GM19324 (cell line): ENCODE measurements around the gene COPE.

ENCODE experiments used
- ATAC-seq: cut with Tn5 transposase; IDR thresholded peaks from one replicate; pipeline ENCODE4 v1.9.1; 2021; ENCODE audit warnings: mild to moderate bottlenecking, moderate library complexity; ENCODE audit not compliant: unreplicated experiment, low FRiP score

COPE gene

DNA sequence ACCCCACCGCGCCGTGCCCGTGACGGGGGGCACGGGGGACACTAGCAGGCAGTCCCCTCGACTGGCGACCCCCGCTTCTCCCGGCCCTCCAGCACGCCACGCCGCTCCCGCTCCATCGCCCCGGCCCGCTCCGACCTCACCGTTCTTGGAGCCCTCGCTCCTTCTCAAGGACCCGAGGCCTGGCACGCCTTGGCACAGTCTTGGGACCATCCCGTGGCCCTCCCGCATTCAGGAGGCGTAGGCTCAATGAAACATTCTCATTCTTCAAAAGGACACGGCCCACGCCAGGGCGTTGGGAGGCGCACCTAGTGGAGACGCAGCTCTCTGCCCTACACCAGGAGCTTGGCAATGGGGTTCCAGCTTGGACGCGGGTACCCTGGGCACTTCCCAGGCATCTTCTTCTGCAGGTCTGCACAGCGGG is 22.8 kb downstream of the COPE start:
- no peak for ATAC-seq

DNA sequence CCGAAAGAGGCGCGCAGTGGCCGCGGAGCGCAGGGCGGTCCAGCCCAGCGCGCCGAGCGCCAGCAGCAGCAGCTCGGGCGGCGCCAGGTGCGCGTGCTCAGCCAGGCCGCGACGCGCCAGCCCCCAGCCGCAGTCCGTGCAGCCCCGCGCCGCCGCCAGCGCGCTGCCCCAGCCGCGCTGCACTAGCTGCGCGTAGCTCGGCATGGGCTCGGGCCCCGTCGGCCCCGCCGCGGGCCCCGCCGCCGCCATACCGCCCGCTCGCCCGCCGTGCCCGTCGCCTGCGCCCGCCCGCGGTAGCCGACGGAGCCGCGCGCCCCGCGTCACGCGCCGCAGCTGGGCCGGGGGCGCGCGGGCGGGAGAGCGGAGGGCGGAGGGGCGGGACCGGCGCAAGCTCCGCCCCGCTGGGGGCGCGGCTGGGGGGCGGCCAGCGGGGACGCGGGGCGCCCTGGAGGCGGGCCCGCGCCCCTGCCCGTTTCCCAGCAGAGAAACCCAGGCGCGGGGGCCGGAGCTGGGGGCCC is 23.3 kb downstream of the COPE start, which contains the start of gene CERS1:
CERS1 (minus strand) TSS at position 335 of the 518 bp plus-strand sequence; CDS start at position 249, 86 bp downstream.
- no peak for ATAC-seq

DNA sequence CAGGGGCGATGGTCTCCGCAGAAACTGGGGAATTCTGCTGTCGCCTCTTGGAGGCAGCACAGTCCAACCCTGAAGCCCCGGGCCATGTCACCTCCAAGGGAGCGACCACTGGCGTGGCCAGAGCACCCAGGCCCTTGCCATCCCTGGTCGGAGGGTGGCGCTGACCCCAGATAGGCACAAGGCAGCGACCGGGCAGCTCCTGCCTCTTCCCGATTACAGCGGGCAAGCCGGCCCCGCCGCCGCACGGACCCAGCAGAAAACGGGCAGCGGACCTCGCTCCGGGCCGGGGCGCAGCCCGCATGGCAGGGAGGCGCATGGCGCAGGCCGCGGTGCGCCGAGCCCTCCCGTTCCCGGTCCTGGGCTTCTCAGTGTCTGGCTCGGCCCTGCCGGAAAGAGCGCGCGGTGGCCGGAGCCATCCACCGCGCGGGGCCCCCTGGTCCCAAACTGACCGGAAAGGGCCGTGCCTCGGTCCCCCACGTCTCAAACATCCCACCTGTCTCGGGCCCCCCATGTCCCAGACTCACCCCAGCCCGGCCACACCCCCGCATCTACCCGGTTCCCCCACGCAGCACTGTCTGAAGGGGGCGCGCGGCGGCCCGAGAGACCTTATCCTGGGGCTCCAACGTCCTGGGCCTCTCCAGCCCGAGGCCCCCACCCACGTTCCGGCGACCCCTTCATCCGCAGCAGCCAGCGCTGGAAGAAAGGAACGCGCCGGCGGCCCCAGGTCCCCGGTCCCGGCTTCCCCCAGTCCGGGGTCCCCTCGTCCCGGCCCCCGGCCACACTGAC is 24.0 kb downstream of the COPE start:
- ATAC-seq, result no peak

DNA sequence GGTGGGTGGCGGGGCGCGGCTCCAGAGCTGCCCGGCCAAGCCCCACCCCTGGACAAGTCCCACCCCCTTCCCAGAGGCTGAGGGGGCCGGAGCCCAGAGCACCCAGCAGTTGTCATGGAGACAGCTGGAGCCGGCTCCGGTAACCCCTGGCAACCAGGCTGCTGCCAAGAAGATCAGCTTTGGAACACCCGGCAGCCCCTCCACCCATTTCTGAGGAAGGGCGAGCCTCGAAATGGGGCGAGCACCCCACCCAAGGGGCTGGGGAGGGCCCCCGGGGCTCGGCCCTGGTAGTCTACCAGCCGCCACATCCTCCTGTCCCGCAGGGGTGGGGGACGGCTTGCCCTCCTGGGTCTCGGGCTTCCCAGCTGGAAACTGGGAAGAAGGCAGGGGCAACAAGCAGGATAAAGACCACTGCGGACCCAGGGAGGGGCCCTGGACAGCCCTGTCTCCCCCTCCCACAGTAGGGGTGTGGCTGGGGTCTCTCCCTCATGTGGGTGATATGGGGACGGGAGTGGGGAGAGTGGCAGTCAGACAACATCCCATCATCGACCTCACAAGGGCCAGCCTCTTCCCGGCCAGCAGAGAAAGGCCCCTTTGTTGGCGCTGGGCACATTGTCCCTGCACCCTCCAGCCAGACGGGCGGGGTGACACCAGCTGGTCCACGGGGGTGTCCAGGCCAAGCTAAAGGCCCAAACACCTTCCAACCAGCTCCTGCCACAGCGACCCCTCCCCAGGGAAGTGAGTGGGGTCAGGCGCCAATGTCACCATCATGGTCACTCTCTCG is 24.7 kb downstream of the COPE start:
- ATAC-seq, result no peak

DNA sequence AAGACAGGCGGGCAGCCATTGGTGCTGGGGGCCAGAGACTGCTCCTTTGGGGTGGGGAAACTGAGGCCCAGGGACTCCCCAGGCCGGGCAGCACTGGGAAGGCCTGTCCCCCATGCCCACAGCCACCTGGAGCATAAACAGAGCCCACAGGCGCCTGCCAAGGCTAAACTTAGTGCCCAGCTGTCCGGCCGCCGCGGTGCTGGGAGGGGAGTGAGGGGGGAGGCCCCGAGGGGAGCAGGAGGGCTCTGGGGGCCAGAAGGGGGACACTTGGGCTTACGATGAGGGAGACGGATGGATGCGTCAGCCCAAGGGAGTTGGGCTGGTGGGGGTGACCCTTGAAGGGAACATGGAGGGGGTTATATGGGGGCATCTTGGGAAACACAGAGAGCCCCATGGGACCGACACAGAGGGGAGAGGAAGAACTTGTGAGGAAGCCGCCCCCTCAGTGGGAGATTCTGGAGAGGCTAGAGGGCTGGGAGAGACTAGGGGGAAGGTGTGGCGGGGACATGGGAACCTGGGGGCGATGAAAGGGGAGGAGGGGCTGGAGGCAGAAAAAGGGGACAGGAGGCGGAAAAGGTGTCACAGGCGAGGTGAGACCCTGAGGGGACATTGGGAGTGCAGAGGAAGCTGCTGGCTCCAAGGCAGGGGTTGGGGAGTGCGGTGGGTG is 25.5 kb downstream of the COPE start:
- ATAC-seq, result no peak

DNA sequence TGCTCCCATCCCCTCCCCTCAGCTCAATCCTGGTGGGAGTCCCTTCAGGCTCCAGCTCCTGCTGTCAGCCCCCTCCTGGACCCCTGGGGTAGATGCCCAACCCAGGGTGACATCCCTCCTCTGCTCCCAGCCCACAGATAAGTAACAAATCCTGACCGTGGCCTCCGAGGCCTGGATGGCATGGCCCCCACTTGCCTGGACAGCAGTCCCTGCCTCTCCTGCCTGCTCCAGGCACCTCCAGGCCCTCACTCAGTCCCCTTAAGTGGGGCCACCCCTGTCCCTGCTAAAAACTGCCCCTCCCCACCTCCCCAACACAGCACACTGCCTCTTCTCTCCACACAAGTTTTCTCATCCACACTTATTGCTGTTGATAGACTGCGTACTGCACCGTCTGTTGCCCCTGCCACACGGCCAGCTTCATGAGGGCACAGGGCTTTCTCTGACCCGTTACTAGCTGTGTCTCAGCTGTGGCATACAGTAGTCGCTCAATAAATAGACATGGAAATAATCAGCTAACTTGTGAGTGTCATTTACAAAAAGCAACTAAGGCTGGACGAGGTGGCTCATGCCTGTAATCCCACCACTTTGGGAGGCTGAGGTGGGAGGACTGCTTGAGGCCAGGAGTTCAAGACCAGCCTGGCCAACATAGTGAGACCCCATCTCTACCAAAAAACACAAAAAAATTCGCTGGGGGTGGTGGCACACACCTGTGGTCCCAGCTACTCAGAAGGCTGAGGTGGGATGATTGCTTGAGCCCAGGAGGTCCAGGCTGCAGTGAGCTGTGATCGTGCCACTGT is 29.0 kb downstream of the COPE start:
- ATAC-seq, result no peak

DNA sequence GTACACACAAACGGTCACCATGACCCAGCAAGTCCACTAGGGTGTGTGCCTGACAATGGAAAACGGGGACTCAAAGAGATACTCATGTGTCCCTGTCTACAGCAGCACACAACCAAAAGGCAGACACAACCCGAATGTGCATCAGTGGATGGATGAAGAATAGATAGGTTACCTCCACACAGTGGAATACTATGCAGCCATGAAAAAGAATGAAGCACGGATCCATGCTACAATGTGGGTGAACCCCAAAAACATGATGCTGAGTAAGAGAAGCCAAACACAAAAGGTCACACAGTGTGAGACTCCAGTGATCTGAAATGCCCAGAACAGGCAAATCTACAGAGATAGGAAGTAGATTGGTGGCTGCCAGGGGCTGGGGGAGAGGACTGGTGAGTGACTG is 32.2 kb downstream of the COPE start:
- no peak for ATAC-seq

DNA sequence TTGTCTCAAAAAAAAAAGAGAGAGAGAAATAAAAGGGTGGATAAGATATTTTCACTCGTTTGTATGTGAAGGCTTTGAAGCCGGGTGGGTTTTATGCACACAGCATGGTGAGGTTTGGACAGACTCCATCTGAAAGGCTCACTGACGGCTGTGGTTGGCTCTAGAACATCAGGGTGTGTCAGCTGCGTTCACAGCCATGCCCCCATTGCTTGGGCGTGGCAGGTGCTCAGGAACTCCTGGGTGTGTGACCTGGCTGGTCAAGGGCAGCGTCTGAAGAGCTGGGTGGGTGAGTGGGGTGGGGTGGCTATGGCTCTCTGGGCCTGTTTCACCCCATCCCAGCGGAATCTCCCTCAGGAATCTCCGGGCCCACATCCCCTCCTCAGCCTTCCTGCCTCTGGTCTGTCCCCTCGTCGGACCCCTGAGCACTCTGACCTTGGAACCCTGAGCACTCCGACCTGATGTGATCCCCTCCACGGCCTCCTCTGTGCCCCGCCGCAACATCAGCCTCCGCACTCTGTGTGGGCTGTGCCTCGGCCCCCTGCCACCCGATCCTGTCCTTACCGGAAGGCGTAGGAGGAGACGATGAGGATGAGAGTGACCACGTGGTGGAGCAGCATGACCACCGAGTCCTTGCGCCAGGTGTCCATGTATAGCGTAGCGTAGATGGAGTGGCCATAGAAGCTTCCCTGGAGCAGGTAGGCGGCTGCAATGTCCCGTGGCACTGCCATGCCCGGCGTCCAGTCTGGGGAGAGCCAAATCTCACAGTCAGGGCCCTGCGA is 35.5 kb downstream of the COPE start:
- no peak for ATAC-seq

DNA sequence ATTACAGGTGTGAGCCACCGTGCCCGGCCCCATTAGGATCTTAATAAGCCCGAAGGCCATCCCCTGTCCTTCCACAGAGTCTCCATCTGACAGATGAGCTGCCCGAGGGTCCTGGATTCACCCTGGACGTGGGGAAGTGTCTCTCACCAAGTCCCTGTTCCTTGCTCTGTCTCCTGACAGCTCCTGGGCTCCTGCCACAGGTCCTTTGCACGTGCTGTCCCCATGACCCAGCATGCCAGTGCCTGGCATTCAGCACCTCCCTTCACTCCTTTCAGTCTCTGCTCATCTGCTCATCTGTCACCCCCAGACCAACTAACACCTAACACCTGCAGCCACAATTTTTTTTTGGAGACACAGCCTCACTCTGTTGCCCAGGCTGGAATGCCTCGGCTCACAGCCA is 37.7 kb downstream of the COPE start:
- ATAC-seq, result no peak

DNA sequence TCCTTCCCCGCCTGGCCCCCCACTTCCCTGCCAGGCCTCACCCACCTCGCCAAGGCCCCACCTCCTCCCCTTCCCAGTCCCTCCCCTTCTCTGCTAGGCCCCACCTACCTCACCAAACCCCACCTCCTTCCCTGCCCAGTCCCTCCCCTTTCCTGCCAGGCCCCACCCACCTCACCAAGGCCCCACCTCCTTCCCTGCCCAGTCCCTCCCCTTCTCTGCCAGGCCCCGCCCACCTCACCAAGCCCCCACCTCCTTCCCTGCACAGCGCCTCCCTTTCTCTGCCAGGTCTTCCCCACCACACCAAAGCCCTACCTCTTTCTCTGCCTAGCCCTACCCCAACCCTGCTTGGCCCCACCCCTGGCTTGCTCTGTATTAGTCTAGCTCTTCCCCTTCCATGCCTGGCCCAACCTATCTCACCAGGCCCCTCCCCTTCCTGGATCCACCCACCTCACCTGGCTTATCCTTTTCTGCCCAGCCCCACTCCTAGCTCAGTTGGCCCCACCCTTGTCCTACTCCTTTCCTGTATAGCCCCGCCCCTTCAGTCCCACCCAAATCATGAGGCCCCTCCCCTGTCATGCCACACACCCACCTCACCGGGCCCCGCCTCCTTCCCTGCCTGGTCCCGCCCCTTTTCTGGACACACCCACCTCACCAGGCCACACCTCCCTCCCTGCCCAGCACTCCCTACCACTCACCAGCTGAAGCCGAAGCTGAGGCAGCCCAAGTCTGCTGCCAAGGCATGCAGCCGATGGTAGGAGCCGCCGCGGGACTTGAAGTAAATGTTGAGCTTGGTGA is 39.4 kb downstream of the COPE start:
- ATAC-seq, result no peak

DNA sequence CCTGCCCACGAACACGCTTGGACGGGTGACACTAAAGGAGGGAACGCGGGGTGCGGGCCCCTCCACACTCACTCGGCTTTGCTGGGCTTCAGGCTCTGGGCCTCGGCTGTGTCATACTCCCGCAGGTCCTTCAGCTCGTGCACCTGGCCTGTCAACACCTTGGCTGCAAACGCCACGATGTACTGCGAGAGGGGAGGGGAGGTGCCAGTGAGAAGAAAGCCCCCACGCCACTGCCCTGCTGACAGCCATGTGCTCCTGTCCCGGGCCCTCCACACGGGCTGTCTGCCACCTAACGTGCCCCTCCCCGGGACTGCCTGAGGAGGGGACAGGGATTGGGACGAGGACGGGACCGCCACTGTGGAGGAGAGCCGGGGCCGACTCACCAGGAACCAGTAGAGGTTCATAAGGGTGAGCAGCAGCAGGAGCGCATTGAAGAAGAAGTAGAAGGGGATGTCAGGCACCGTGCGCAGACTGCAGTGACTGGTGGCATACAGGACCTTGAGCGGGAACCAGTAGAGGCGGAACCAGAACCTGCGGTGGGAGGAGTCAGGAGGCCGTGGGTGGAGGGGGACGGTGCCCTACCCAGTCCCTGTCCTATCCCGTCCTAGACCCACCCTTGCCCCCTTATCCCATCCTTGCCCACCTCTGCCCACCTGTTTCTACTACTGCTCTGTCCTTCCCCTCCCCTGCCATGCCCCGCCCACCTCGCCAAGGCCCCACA is 40.2 kb downstream of the COPE start:
- no peak for ATAC-seq

DNA sequence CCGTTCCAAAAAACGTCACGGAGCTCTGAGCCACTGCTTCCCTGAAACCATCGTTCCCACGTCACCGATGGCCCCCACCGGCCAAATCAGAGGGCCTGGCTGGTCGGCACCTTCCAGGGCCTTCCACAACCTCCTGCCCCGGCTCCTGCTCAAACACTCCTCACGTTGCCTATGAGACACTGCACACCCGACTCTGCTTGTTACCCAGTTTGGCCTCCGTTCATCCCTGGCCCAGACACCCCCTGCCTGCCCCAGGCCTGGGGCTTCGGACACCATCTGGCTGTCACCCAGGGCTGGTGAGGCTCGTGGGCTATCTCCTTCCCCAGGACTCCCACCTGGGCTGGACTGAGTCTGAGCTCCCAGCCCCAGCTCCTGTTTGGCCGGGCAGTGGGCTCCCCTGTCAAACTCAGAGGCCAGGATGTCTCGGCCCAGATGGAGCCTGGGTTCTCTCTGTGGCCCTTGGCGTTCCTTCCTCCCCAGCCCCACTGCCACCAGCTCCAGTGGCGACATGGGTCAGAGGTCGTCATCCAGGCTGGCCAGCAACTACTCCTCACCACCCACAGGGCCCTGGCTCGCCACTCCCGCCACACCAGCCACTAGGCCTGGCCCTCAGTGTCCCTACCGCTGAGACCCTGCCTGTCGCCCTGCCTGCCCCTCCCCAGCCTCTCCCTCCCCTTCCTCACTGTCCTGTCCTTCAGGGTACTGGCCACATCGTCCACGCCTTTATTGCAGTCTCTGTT is 41.0 kb downstream of the COPE start:
- ATAC-seq, result no peak

DNA sequence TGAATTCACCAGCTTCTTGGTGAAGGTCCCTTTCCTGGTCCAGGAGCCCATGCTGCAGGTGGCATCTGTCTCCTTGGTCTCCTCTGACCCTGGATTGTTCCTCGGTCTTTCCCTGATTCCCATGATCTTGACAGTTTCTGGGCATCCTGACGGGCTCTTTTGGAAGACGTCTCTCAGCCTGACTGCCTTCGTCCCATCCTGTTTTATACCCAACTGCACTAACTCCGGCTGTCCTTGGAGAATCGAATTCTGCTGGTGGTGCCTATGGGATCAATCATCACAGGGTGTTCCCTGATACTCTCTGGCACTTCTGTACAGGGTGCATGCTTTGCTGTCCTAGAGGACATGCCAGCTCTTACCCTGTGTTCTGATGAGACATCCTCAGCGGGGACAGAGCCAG is 42.3 kb downstream of the COPE start:
- no peak for ATAC-seq

DNA sequence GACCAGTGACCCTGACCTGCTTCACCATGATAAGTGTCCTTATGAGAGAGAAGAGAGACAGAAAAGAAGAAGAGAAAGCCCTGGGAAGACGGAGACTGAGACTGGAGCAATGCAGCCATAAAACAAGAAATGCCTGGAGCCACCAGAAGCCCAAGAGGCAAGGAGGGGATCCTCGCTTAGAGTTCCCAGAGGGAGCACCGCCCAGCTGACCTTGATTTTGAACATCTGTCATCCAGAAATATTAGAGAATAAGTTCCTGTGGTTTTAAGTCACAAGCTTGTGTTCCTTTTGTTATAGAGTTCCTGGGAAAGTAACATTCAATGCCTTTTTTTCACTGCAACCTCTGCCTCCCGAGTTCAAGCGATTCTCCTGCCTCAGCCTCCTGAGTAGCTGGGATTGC is 43.5 kb downstream of the COPE start:
- no peak for ATAC-seq

DNA sequence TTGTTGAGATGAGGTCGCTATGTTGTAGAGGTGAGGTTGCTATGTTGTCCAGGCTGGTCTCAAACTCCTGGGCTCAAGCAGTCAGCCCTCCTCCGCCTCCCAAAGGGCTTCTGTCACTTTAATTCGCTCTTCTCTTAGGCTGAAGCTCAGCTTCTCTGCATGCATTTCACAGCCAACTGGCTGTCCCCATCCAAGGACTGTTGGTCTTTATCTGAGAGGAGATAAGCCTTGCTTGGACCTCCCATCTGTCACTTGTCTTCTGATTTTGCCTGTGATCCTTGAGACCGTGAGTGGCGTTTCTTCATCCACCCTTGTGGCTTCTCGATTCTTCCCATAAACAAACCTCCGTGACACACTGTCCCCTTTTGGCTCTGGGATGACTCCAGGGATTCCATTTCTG is 47.6 kb downstream of the COPE start:
- no peak for ATAC-seq

DNA sequence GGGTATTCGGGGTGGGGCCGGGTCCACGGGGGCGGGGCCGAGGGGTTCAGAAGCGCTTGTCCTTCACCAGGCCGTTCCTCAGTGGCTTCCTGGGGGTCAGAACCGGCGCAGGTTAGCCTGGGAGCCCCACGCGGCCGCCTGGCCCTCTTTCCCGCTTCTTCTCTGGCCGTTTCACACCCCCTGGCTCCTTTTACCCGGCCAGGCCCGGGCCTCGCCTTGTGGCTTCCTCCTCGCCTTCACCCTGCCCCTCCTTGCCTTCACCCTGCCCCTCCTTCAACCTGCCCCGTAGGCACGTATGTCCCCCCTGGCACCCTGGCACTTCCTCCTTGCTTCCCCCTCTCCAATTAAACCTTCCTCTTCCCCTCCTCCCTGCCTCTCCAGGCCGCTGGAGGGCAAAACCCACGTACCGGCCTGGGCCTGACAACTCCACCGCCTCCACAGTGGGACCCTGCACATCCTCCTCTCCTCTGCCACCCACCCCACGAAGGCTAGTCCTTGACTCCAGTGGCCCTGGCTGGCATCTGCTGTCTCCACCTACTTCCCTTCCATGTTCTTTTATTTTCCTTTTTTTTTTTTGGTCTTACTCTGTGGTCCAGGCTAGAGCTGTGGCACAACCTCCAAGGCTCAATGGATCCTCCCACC is 48.5 kb downstream of the COPE start:
- ATAC-seq, result no peak
